Hepatocyte (in vitro differentiated cells): ENCODE measurements around the gene PDZK1IP1. TPM values are rescaled to one million over a fixed set of nuclear protein-coding genes. Genes with fewer than 3 reads are reported as not detected.

Source experiments
- DNase-seq: peaks from one replicate; pipeline ENCODE4 v3.0.0-alpha.2; 2016; ENCODE audit warnings: low spot score
- H2AFZ ChIP-seq: fragments of 200-600 bp; sonication (generic); 2 replicates; pipeline ENCODE4 v1.6.0; 2016; ENCODE audit warnings: antibody characterized with exemption, mild to moderate bottlenecking
- H3K27ac ChIP-seq: fragments of 200-600 bp; sonication (generic); 2 replicates; pipeline ENCODE4 v1.5.1; 2016; ENCODE audit warnings: mild to moderate bottlenecking
- H3K27me3 ChIP-seq: fragments of 200-600 bp; sonication (generic); 2 replicates; pipeline ENCODE4 v1.6.1; 2016
- H3K36me3 ChIP-seq: fragments of 200-600 bp; sonication (generic); replicated peaks from 2 replicates; pipeline ENCODE4 v1.5.1; 2016; ENCODE audit warnings: low read depth; ENCODE audit not compliant: insufficient read depth
- H3K4me1 ChIP-seq: fragments of 200-600 bp; sonication (generic); 2 replicates; pipeline ENCODE4 v1.5.1; 2016; ENCODE audit warnings: mild to moderate bottlenecking, moderate library complexity; ENCODE audit not compliant: insufficient read depth
- H3K4me2 ChIP-seq: fragments of 200-600 bp; sonication (generic); 2 replicates; pipeline ENCODE4 v1.6.0; 2016
- H3K4me3 ChIP-seq: fragments of 200-600 bp; sonication (generic); 2 replicates; pipeline ENCODE4 v1.5.1; 2016; ENCODE audit warnings: mild to moderate bottlenecking
- H3K79me2 ChIP-seq: fragments of 200-600 bp; sonication (generic); 2 replicates; pipeline ENCODE4 v1.6.0; 2017; ENCODE audit warnings: mild to moderate bottlenecking
- H3K9me2 ChIP-seq: fragments of 200-600 bp; sonication (generic); replicated peaks from 2 replicates; pipeline ENCODE4 v1.6.0; 2017; ENCODE audit warnings: mild to moderate bottlenecking; ENCODE audit not compliant: insufficient read depth
- H3K9me3 ChIP-seq: fragments of 200-600 bp; sonication (generic); 2 replicates; pipeline ENCODE4 v1.5.1; 2016; ENCODE audit warnings: low read depth, mild to moderate bottlenecking
- H4K20me1 ChIP-seq: fragments of 200-600 bp; sonication (generic); 2 replicates; pipeline ENCODE4 v1.6.0; 2016; ENCODE audit warnings: mild to moderate bottlenecking; ENCODE audit not compliant: insufficient read depth, poor library complexity, severe bottlenecking
- EZH2 ChIP-seq: fragments of 200-600 bp; sonication (generic); IDR thresholded peaks from 2 replicates; pipeline ENCODE4 v1.6.1; 2016; ENCODE audit warnings: antibody characterized with exemption, mild to moderate bottlenecking, borderline replicate concordance
- EZH2phosphoT487 ChIP-seq: fragments of 200-600 bp; sonication (generic); IDR thresholded peaks from one replicate; pipeline ENCODE4 v1.6.1; 2018; ENCODE audit warnings: antibody characterized with exemption, mild to moderate bottlenecking, low read depth, moderate library complexity; ENCODE audit not compliant: unreplicated experiment, severe bottlenecking
- WGBS: methylation state at CpG from one replicate; pipeline ENCODE4 v1.1.6; 2016; ENCODE audit warnings: low lambda C conversion rate; ENCODE audit errors: missing lambda C conversion rate; 5-methylcytosine and 5-hydroxymethylcytosine counted together
- polyA plus RNA-seq: library from polyadenylated mRNA; unstranded; fragments of >200 nt; fragmentation: Nextera tagmentation; extraction: Ambion mirVana; gene quantifications from 2 replicates; pipeline ENCODE4 v1.2.1, GENCODE V29; 2016
- total RNA-seq: library from RNA; depleted of rRNA; stranded (reverse); fragments of >200 nt; gene quantifications from 2 replicates; pipeline ENCODE4 v1.2.3, GENCODE V29; 2014
- TF ChIP-seq, protein P1 (sequence below): fragments of 200-600 bp; sonication (generic); IDR thresholded peaks from 2 replicates; pipeline ENCODE4 v1.5.1; 2016; ENCODE audit warnings: antibody characterized with exemption, mild to moderate bottlenecking; ENCODE audit not compliant: poor library complexity

The PDZK1IP1 gene
- total and polyA plus RNA-seq, 2 experiments from 2014 or later: 0.37 to 0.71 TPM

DNA sequence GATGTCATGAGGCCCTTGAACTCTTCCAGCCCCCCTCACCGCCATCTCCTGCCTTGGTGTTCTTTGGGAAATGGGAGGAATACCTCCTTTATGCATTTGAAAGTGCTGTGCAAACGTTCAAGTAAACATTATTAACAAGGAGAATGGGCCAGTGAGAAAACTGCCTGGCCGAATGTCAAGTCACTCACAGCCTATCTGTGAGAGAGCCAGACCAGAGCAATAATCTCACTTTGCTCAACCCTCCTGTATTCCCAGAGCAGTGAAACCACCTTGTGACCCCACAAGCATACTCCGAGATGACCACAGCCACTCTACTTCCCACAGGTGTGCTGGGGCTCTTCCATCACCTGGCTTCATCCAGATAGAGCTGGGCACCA is 37.0 kb upstream of the PDZK1IP1 start:
- Histone ChIP-seq H3K4me3 (no peak overlapping the region), H3K79me2 (no peaks in the 10 kb centered on the region), H3K27ac (no peak overlapping the region), H3K4me1 (peaks cover 15% of the 10 kb centered on the region), H4K20me1 (no peaks in the 10 kb centered on the region), H2AFZ (no peak overlapping the region), H3K9me3 (no peaks in the 10 kb centered on the region), H3K27me3 (peaks cover 99% of the 10 kb centered on the region), H3K4me2 (no peak overlapping the region), H3K36me3 (no peaks in the 10 kb centered on the region), H3K9me2 (no peaks in the 10 kb centered on the region)
- 39% methylated on average over 4 of the region's 4 CpGs for WGBS
- DNase-seq: no peak
- TF ChIP-seq, protein P1, sequence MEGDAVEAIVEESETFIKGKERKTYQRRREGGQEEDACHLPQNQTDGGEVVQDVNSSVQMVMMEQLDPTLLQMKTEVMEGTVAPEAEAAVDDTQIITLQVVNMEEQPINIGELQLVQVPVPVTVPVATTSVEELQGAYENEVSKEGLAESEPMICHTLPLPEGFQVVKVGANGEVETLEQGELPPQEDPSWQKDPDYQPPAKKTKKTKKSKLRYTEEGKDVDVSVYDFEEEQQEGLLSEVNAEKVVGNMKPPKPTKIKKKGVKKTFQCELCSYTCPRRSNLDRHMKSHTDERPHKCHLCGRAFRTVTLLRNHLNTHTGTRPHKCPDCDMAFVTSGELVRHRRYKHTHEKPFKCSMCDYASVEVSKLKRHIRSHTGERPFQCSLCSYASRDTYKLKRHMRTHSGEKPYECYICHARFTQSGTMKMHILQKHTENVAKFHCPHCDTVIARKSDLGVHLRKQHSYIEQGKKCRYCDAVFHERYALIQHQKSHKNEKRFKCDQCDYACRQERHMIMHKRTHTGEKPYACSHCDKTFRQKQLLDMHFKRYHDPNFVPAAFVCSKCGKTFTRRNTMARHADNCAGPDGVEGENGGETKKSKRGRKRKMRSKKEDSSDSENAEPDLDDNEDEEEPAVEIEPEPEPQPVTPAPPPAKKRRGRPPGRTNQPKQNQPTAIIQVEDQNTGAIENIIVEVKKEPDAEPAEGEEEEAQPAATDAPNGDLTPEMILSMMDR: no peak
- TF ChIP-seq EZH2phosphoT487 (no peak), EZH2 (no peak)

DNA sequence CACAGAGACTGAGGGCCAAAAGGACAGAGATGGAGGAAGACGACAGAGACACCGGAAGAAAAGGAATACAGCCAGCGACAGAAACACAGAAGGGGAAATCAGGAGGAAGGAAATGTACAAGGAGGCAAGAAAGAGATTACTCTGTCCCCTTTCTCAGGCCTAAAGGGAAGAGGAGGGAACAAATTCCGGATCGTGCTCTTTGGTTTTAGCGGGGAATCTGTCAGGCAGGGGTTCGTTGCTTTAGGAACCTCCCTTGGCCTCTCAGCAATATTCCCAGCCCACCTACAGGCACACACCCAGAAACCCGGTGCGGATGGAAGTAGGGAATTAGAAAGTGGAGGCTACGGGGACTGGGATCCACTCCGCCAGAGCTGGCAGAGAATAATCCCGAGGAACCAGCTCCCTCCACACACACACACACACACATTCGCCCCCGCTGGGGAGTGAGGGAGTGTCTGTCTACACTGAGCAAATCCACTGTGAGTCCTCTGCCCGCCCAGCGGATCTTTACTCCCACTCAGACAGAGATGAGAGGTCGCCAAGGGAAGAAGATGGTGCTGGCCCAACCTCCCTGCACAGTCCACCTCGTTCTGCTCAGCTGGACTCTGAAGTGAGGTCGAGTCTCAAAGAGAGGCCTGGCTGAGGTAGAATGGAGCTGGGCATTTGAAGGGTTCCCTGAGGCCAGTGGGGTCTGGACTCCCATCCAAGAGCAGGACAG is 36.4 kb upstream of the PDZK1IP1 start:
- no peak overlapping the region for H3K27ac ChIP-seq
- no peak overlapping the region for H3K4me3 ChIP-seq
- WGBS: 7% methylated on average over 17 of the region's 19 CpGs
- no peaks in the 10 kb centered on the region for H3K36me3 ChIP-seq
- peak overlapping the region; percentile 35 for H2AFZ ChIP-seq
- H3K9me3 ChIP-seq: no peaks in the 10 kb centered on the region
- no peak for DNase-seq
- TF ChIP-seq, protein P1: no peak
- peak; percentile 59 for TF ChIP-seq EZH2
- H3K27me3 ChIP-seq: peaks cover 96% of the 10 kb centered on the region
- no peaks in the 10 kb centered on the region for H3K79me2 ChIP-seq
- peaks cover 9% of the 10 kb centered on the region for H3K4me1 ChIP-seq
- no peaks in the 10 kb centered on the region for H3K9me2 ChIP-seq
- H3K4me2 ChIP-seq: peak overlapping the region; percentile 83
- no peaks in the 10 kb centered on the region for H4K20me1 ChIP-seq

DNA sequence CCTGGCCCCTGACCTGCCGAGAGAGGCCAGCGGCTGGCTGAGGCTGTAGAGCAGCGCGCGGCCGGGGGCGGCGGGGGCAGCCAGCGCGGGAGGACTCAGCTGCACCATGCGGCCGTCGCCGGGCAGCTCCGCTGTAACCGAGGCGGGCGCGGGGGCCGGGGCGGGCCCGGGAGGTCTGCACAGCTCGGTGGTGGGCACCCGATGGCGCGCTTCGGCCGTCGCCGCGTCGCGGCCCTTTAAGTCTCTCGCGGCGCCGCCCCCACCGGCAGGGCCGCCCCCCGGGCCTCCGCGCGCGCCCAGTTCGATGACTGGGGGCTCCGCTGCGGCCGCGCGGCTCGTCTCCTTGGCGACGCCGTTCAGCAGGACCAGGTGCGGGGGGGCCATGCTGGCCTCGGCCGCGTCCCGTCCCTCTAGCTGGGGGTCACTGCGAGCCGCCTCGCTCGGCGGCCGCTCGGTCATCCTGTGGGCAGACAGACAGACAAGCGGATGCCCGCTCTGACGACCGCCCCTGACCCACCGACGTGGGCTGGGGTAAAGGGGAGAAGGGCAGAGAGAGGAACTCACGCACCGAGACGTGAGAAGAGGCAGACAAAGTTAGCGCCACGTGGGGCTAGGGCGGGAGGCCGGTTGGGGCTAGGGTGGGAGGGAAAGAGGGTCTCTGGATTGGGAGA is 35.7 kb upstream of the PDZK1IP1 start:
- Histone ChIP-seq H4K20me1 (no peaks in the 10 kb centered on the region), H3K79me2 (no peaks in the 10 kb centered on the region), H3K27me3 (peaks cover 96% of the 10 kb centered on the region), H3K4me3 (no peak overlapping the region), H3K4me1 (peaks cover 9% of the 10 kb centered on the region), H3K27ac (no peak overlapping the region), H3K9me2 (no peaks in the 10 kb centered on the region), H3K4me2 (peak overlapping the region; percentile 83), H3K36me3 (no peaks in the 10 kb centered on the region), H3K9me3 (no peaks in the 10 kb centered on the region), H2AFZ (peak overlapping the region; percentile 35)
- TF ChIP-seq, protein P1: no peak
- peak; percentile 87 for TF ChIP-seq EZH2
- 1% methylated on average over 31 of the region's 79 CpGs for WGBS
- DNase-seq: peak; percentile 30
